Measurements from ENCODE around the gene DHRS2. TPM values are rescaled to one million over a fixed set of nuclear protein-coding genes. Genes with fewer than 3 reads are reported as not detected.

Gene DHRS2
- total and polyA plus RNA-seq, 7 experiments from 2014 or later, result 0.63 to 5.5 TPM; not detected in 5

- H3K4me1 Mint-ChIP-seq, result peaks cover 0 to 3% (median 0%) of the 10 kb centered on the region in 7 donors
- no peaks in the 10 kb centered on the region for H3K9me3 Mint-ChIP-seq
- no peak for DNase-seq
- Histone ChIP-seq H3K9me3 (ENCODE audit: control insufficient read depth in 2 of 3, low read length in 3 of 3) (no peaks in the 10 kb centered on the region), H3K36me3 (ENCODE audit: control insufficient read depth in 2 of 3, insufficient read depth in 3 of 3, low read length in 3 of 3) (no peaks in the 10 kb centered on the region), H3K4me3 (ENCODE audit: low read length) (no peak overlapping the region), H3K27ac (ENCODE audit: low read depth, low read length) (no peak overlapping the region), H3K27me3 (ENCODE audit: control insufficient read depth in 2 of 2, insufficient read depth in 2 of 2, low read length in 2 of 2) (no peaks in the 10 kb centered on the region), H3K4me1 (ENCODE audit: control insufficient read depth in 2 of 2, insufficient read depth in 2 of 2, low read length in 2 of 2) (no peaks in the 10 kb centered on the region)
- POLR2A ChIA-PET, result no interaction called here
- ATAC-seq, result no peak
- peaks cover 0 to 6% (median 0%) of the 10 kb centered on the region in 5 donors for H3K27me3 Mint-ChIP-seq
- no peak overlapping the region for H3K4me3 Mint-ChIP-seq
- intact Hi-C loops (cut with micrococcal nuclease), result loop anchor here in 1 of 2 donors (10.0 kb wide), 1 partner anchor 248 kb away; no protein-coding TSS in a partner anchor
- no peaks in the 10 kb centered on the region for H3K36me3 Mint-ChIP-seq
- H3K27ac Mint-ChIP-seq, result no peak overlapping the region
- CTCF ChIA-PET, result no interaction called here
Observed at GRCh38 chr14:23667134-23667533, 31.0 kb downstream of the DHRS2 start.

DNA sequence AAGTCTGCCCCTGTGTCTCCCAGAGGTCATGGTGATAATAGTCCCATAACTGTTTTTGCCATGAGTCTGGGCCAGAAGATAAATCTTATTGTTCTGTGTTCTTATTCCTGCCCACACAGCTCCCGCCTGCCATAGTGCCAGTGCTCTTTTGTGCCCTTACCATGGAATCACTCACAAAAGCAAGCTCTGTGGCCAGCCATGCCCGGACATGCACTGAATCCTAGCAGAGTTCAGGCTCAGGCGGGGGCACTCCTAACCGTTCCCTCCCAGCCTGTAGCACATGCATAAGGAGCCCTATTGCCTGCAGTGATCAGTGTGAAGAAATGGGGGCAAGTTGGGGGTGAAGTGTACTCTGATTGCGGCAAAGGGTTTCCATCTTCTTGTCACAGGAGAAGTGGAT, 33.3 kb downstream of the DHRS2 start:
- no peak overlapping the region for H3K4me3 Mint-ChIP-seq
- H3K36me3 Mint-ChIP-seq, result no peaks in the 10 kb centered on the region
- H3K27me3 Mint-ChIP-seq, result peaks cover 0 to 12% (median 4%) of the 10 kb centered on the region in 5 donors
- H3K27ac Mint-ChIP-seq, result no peak overlapping the region
- no peaks in the 10 kb centered on the region for H3K9me3 Mint-ChIP-seq
- ChIA-PET POLR2A (no interaction called here), CTCF (no interaction called here)
- intact Hi-C loops (cut with micrococcal nuclease), result loop anchor here in 1 of 2 donors (10.0 kb wide), 1 partner anchor 245 kb away; no protein-coding TSS in a partner anchor
- no peaks in the 10 kb centered on the region for H3K9me3 ChIP-seq (ENCODE audit: control insufficient read depth in 2 of 3, low read length in 3 of 3)
- no peak overlapping the region for H3K27ac ChIP-seq (ENCODE audit: low read depth, low read length)
- H3K36me3 ChIP-seq (ENCODE audit: control insufficient read depth in 2 of 3, insufficient read depth in 3 of 3, low read length in 3 of 3), result no peaks in the 10 kb centered on the region
- no peaks in the 10 kb centered on the region for H3K4me1 Mint-ChIP-seq
- H3K4me3 ChIP-seq (ENCODE audit: low read length), result no peak overlapping the region
- no peak for DNase-seq
- H3K4me1 ChIP-seq (ENCODE audit: control insufficient read depth in 2 of 2, insufficient read depth in 2 of 2, low read length in 2 of 2), result no peaks in the 10 kb centered on the region
- H3K27me3 ChIP-seq (ENCODE audit: control insufficient read depth in 2 of 2, insufficient read depth in 2 of 2, low read length in 2 of 2), result no peaks in the 10 kb centered on the region
- no peak for ATAC-seq

DNA sequence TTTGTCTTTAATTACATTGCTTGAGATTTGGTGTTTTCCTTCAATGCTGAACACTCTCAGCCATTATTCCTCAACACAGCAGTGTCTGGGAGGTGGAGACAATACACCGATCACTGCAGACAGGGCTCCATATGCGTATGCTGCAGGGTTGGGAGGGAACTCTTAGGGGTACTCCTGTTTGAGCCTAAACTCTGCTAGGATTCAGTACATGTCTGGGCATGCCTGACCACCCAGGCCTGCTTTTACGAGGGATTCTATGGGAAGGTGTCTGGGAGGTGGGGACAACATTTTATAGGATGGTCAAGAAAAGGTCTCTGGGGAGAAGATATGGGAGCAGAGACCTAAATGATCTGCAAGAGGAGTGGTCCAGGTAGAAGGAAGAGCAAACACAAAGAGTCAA, 34.3 kb downstream of the DHRS2 start:
- POLR2A ChIA-PET, result no interaction called here
- DNase-seq (no peak), ATAC-seq (no peak)
- intact Hi-C loops (cut with micrococcal nuclease), result no loop called here
- Histone ChIP-seq H3K9me3 (ENCODE audit: control insufficient read depth in 2 of 3, low read length in 3 of 3) (no peaks in the 10 kb centered on the region), H3K27me3 (ENCODE audit: control insufficient read depth in 2 of 2, insufficient read depth in 2 of 2, low read length in 2 of 2) (no peaks in the 10 kb centered on the region), H3K4me1 (ENCODE audit: control insufficient read depth in 2 of 2, insufficient read depth in 2 of 2, low read length in 2 of 2) (no peaks in the 10 kb centered on the region), H3K4me3 (ENCODE audit: low read length) (no peak overlapping the region), H3K36me3 (ENCODE audit: control insufficient read depth in 2 of 3, insufficient read depth in 3 of 3, low read length in 3 of 3) (no peaks in the 10 kb centered on the region), H3K27ac (ENCODE audit: low read depth, low read length) (no peak overlapping the region)
- CTCF ChIA-PET, result no interaction called here
- Mint-ChIP-seq H3K27ac (no peak overlapping the region), H3K36me3 (no peaks in the 10 kb centered on the region), H3K27me3 (peaks cover 0 to 12% (median 4%) of the 10 kb centered on the region in 5 donors), H3K4me3 (no peak overlapping the region), H3K9me3 (no peaks in the 10 kb centered on the region), H3K4me1 (no peaks in the 10 kb centered on the region)

GRCh38 chr14:23672200-23672599, 36.0 kb downstream of the DHRS2 start:
- no peaks in the 10 kb centered on the region for H3K36me3 ChIP-seq (ENCODE audit: control insufficient read depth in 2 of 3, insufficient read depth in 3 of 3, low read length in 3 of 3)
- no peaks in the 10 kb centered on the region for H3K4me1 ChIP-seq (ENCODE audit: control insufficient read depth in 2 of 2, insufficient read depth in 2 of 2, low read length in 2 of 2)
- H3K27me3 Mint-ChIP-seq, result peaks cover 0 to 18% (median 9%) of the 10 kb centered on the region in 5 donors
- ATAC-seq (no peak), DNase-seq (no peak)
- H3K27ac ChIP-seq (ENCODE audit: low read depth, low read length), result no peak overlapping the region
- no peak overlapping the region for H3K27ac Mint-ChIP-seq
- H3K4me1 Mint-ChIP-seq, result no peaks in the 10 kb centered on the region
- H3K27me3 ChIP-seq (ENCODE audit: control insufficient read depth in 2 of 2, insufficient read depth in 2 of 2, low read length in 2 of 2), result no peaks in the 10 kb centered on the region
- intact Hi-C loops (cut with micrococcal nuclease), result no loop called here
- no peaks in the 10 kb centered on the region for H3K9me3 ChIP-seq (ENCODE audit: control insufficient read depth in 2 of 3, low read length in 3 of 3)
- no peaks in the 10 kb centered on the region for H3K9me3 Mint-ChIP-seq
- CTCF ChIA-PET, result no interaction called here
- POLR2A ChIA-PET, result no interaction called here
- no peak overlapping the region for H3K4me3 ChIP-seq (ENCODE audit: low read length)
- no peak overlapping the region for H3K4me3 Mint-ChIP-seq
- no peaks in the 10 kb centered on the region for H3K36me3 Mint-ChIP-seq

DNA sequence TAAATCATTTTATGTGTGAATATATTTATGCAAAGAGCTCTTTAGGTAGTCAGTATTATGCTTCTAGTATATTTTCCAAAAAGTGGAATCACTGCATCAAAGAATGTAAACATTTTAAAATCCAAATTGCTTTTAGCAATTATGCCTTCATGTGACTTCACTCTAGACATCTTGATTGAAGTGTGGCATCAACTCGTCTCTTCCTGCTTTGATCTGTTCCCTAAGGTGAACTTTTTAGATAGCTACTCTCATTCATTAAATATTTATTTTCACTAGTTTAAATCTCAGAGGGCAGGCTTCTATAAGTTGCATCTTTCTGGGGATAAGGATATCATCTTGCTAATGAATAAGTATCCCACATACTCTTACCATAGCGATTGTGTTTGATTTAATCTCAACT, 39.2 kb downstream of the DHRS2 start:
- H3K4me3 ChIP-seq (ENCODE audit: low read length), result no peak overlapping the region
- H3K4me1 ChIP-seq (ENCODE audit: control insufficient read depth in 2 of 2, insufficient read depth in 2 of 2, low read length in 2 of 2), result no peaks in the 10 kb centered on the region
- H3K9me3 Mint-ChIP-seq, result no peaks in the 10 kb centered on the region
- POLR2A ChIA-PET, result no interaction called here
- no peak overlapping the region for H3K27ac ChIP-seq (ENCODE audit: low read depth, low read length)
- no peaks in the 10 kb centered on the region for H3K4me1 Mint-ChIP-seq
- intact Hi-C loops (cut with micrococcal nuclease), result no loop called here
- H3K36me3 ChIP-seq (ENCODE audit: control insufficient read depth in 2 of 3, insufficient read depth in 3 of 3, low read length in 3 of 3), result no peaks in the 10 kb centered on the region
- no peak overlapping the region for H3K27ac Mint-ChIP-seq
- DNase-seq, result no peak
- no peaks in the 10 kb centered on the region for H3K27me3 ChIP-seq (ENCODE audit: control insufficient read depth in 2 of 2, insufficient read depth in 2 of 2, low read length in 2 of 2)
- no peaks in the 10 kb centered on the region for H3K36me3 Mint-ChIP-seq
- H3K9me3 ChIP-seq (ENCODE audit: control insufficient read depth in 2 of 3, low read length in 3 of 3), result no peaks in the 10 kb centered on the region
- H3K4me3 Mint-ChIP-seq, result no peak overlapping the region
- H3K27me3 Mint-ChIP-seq, result peaks cover 6 to 25% (median 15%) of the 10 kb centered on the region in 5 donors
- CTCF ChIA-PET, result no interaction called here
- no peak for ATAC-seq

- no peak overlapping the region for H3K27ac ChIP-seq (ENCODE audit: low read depth, low read length)
- DNase-seq (no peak), ATAC-seq (no peak)
- no peaks in the 10 kb centered on the region for H3K36me3 Mint-ChIP-seq
- POLR2A ChIA-PET, result no interaction called here
- H3K27ac Mint-ChIP-seq, result no peak overlapping the region
- CTCF ChIA-PET, result no interaction called here
- no peak overlapping the region for H3K4me3 ChIP-seq (ENCODE audit: low read length)
- no peaks in the 10 kb centered on the region for H3K9me3 Mint-ChIP-seq
- H3K4me1 ChIP-seq (ENCODE audit: control insufficient read depth in 2 of 2, insufficient read depth in 2 of 2, low read length in 2 of 2), result no peaks in the 10 kb centered on the region
- no peaks in the 10 kb centered on the region for H3K9me3 ChIP-seq (ENCODE audit: control insufficient read depth in 2 of 3, low read length in 3 of 3)
- intact Hi-C loops (cut with micrococcal nuclease), result no loop called here
- H3K4me3 Mint-ChIP-seq, result no peak overlapping the region
- H3K4me1 Mint-ChIP-seq, result no peaks in the 10 kb centered on the region
- H3K27me3 Mint-ChIP-seq, result peaks cover 6 to 21% (median 15%) of the 10 kb centered on the region in 5 donors
- no peaks in the 10 kb centered on the region for H3K36me3 ChIP-seq (ENCODE audit: control insufficient read depth in 2 of 3, insufficient read depth in 3 of 3, low read length in 3 of 3)
- H3K27me3 ChIP-seq (ENCODE audit: control insufficient read depth in 2 of 2, insufficient read depth in 2 of 2, low read length in 2 of 2), result no peaks in the 10 kb centered on the region
Observed at GRCh38 chr14:23675906-23676305, 39.7 kb downstream of the DHRS2 start.

DNA sequence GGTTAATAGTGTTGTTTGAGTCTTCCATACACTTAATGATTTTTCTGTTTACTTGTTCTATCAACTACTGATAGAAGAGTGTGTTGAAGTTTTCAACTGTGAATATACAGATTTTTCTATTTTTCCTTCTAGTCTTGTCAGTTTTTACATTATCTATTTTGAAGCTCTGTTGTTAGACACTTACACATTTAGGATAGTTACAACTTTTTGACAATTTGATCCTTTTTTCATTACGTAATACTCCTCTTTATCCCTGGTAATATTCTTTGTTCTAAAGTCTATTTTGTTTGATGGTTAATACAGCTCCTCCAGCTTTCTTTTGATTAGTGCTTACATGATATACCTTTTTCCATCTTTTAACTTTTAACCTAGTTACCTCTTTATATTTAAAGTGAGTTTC, 45.2 kb downstream of the DHRS2 start:
- no peak overlapping the region for H3K27ac Mint-ChIP-seq
- ChIA-PET CTCF (interaction anchor here (0.5 kb wide), 1 partner anchor 15 kb away, joined by 3 read pairs; no protein-coding TSS in a partner anchor), POLR2A (no interaction called here)

More for the DNA sequence above, 45.2 kb downstream of the DHRS2 start:
- Histone ChIP-seq H3K27ac (ENCODE audit: low read depth, low read length) (no peak overlapping the region), H3K36me3 (ENCODE audit: control insufficient read depth in 2 of 3, insufficient read depth in 3 of 3, low read length in 3 of 3) (no peaks in the 10 kb centered on the region), H3K9me3 (ENCODE audit: control insufficient read depth in 2 of 3, low read length in 3 of 3) (no peaks in the 10 kb centered on the region), H3K4me1 (ENCODE audit: control insufficient read depth in 2 of 2, insufficient read depth in 2 of 2, low read length in 2 of 2) (no peaks in the 10 kb centered on the region), H3K27me3 (ENCODE audit: control insufficient read depth in 2 of 2, insufficient read depth in 2 of 2, low read length in 2 of 2) (no peaks in the 10 kb centered on the region), H3K4me3 (ENCODE audit: low read length) (no peak overlapping the region)
- no peaks in the 10 kb centered on the region for H3K9me3 Mint-ChIP-seq
- H3K4me3 Mint-ChIP-seq, result no peak overlapping the region
- no peak for ATAC-seq
- peaks cover 5 to 21% (median 10%) of the 10 kb centered on the region in 5 donors for H3K27me3 Mint-ChIP-seq
- H3K36me3 Mint-ChIP-seq, result no peaks in the 10 kb centered on the region
- no peak for DNase-seq
- no peaks in the 10 kb centered on the region for H3K4me1 Mint-ChIP-seq
- intact Hi-C loops (cut with micrococcal nuclease), result no loop called here

Data from naive thymus-derived CD4-positive, alpha-beta T cell (primary cell).